Fibroblast of lung (primary cell): ENCODE data around the gene ICA1L. TPM values are rescaled to one million over a fixed set of nuclear protein-coding genes. Genes with fewer than 3 reads are reported as not detected.

Experiments used
- DNase-seq, 2 donors: peaks; one replicate each; pipeline versions ENCODE4 v3.0.0 to v3.0.0-alpha.2; 2010; ENCODE audit warnings: low read depth in 2 of 2
- H2AFZ ChIP-seq: 2 replicates; pipeline ENCODE4 v1.5.1; 2012; ENCODE audit warnings: low read length, control low read depth, inconsistent platforms
- H3K27ac ChIP-seq: 2 replicates; pipeline ENCODE4 v1.5.1; 2011; ENCODE audit warnings: low read length, control low read depth; ENCODE audit not compliant: insufficient read depth
- H3K27me3 ChIP-seq: 2 replicates; pipeline ENCODE4 v1.5.1; 2011; ENCODE audit warnings: mild to moderate bottlenecking, low read length; ENCODE audit not compliant: control insufficient read depth, insufficient read depth
- H3K36me3 ChIP-seq: 2 replicates; pipeline ENCODE4 v1.5.1; 2011; ENCODE audit warnings: low read length; ENCODE audit not compliant: control insufficient read depth, insufficient read depth
- H3K4me1 ChIP-seq: 2 replicates; pipeline ENCODE4 v1.5.1; 2011; ENCODE audit warnings: low read length; ENCODE audit not compliant: control insufficient read depth, insufficient read depth; ENCODE audit errors: extremely low read depth
- H3K4me2 ChIP-seq: 2 replicates; pipeline ENCODE4 v1.5.1; 2011; ENCODE audit warnings: low read length, control low read depth; ENCODE audit not compliant: insufficient read depth; ENCODE audit errors: extremely low read depth
- H3K4me3 ChIP-seq, 4 experiments: fragments of 200-600 bp in 1 of 4; sonication (generic) in 1 of 4; replicated peaks in 1 of 4; 2 replicates each; pipeline ENCODE4 v1.5.1; 2011 to 2016; ENCODE audit warnings: low read length in 4 of 4, low read depth in 3 of 4, mild to moderate bottlenecking in 3 of 4, control low read depth in 2 of 4, inconsistent platforms in 1 of 4, mixed read lengths in 1 of 4; ENCODE audit not compliant: insufficient read depth in 1 of 4; ENCODE audit errors: control extremely low read depth in 1 of 4
- H3K79me2 ChIP-seq: 2 replicates; pipeline ENCODE4 v1.5.1; 2012; ENCODE audit warnings: mild to moderate bottlenecking, low read length, inconsistent platforms; ENCODE audit not compliant: control insufficient read depth, insufficient read depth
- H3K9ac ChIP-seq: 2 replicates; pipeline ENCODE4 v1.5.1; 2011; ENCODE audit warnings: mild to moderate bottlenecking, low read length, control low read depth; ENCODE audit not compliant: insufficient read depth
- H3K9me3 ChIP-seq: 2 replicates; pipeline ENCODE4 v1.5.1; 2012; ENCODE audit warnings: low read depth, low read length; ENCODE audit not compliant: control insufficient read depth, insufficient read depth
- H4K20me1 ChIP-seq: 2 replicates; pipeline ENCODE4 v1.5.1; 2011; ENCODE audit warnings: low read length; ENCODE audit not compliant: control insufficient read depth, insufficient read depth; ENCODE audit errors: extremely low read depth
- CTCF ChIP-seq, 2 donors: IDR thresholded peaks in 1 of 2; conservative IDR thresholded peaks in 1 of 2; 1 replicate in 1 of 2; 2 replicates in 1 of 2; pipeline ENCODE4 v1.5.1; 2011 to 2012; ENCODE audit warnings: low read length in 2 of 2, control low read depth in 1 of 2, inconsistent platforms in 1 of 2, low read depth in 1 of 2, mild to moderate bottlenecking in 1 of 2
- EZH2 ChIP-seq: IDR thresholded peaks from 2 replicates; pipeline ENCODE4 v1.5.1; 2012; ENCODE audit warnings: low read length, control low read depth, mild to moderate bottlenecking; ENCODE audit errors: missing control alignments
- polyA plus RNA-seq, 2 donors: library from polyadenylated mRNA; depleted of rRNA in 1 of 2; stranded (reverse) in 1 of 2; unstranded in 1 of 2; fragments of >200 nt; gene quantifications; 2 replicates each; pipeline ENCODE4 v1.2.1, GENCODE V29; 2011 to 2012; ENCODE audit warnings: missing spikeins in 1 of 2
- total RNA-seq: library from RNA; depleted of rRNA; stranded (reverse); fragments of >200 nt; gene quantifications from 2 replicates; pipeline ENCODE4 v1.2.1, GENCODE V29; 2014

ICA1L gene
- total and polyA plus RNA-seq, 2 donors (not counting 1 experiment from before 2014, with no cell fraction given): 3.1 to 4.6 TPM

- H3K9ac ChIP-seq: no peak overlapping the region
- H3K9me3 ChIP-seq: no peaks in the 10 kb centered on the region
- TF ChIP-seq EZH2 (no peak), CTCF (conservative IDR thresholded peaks at IDR 0.05 in 1 of 2, IDR thresholded peaks at IDR 0.05 in 1 of 2; ENCODE audit: low read depth in 1 of 2, low read length in 2 of 2) (no peak)
- no peak overlapping the region for H3K27ac ChIP-seq
- no peaks in the 10 kb centered on the region for H4K20me1 ChIP-seq
- no peaks in the 10 kb centered on the region for H3K79me2 ChIP-seq
- no peak overlapping the region for H2AFZ ChIP-seq
- no peak overlapping the region for H3K4me3 ChIP-seq
- no peak overlapping the region for H3K4me2 ChIP-seq
- H3K4me1 ChIP-seq: no peaks in the 10 kb centered on the region
- no peaks in the 10 kb centered on the region for H3K27me3 ChIP-seq
- no peaks in the 10 kb centered on the region for H3K36me3 ChIP-seq
- DNase-seq: peak in 1 of 2 donors; percentile 22
Observed at GRCh38 chr2:202762556-202762955, 109.0 kb downstream of the ICA1L start.

GRCh38 chr2:202760848-202761247, 110.7 kb downstream of the ICA1L start:
- TF ChIP-seq CTCF (conservative IDR thresholded peaks at IDR 0.05 in 1 of 2, IDR thresholded peaks at IDR 0.05 in 1 of 2; ENCODE audit: low read depth in 1 of 2, low read length in 2 of 2): no peak
- no peaks in the 10 kb centered on the region for H3K79me2 ChIP-seq

GRCh38 chr2:202758604-202759003, 113.0 kb downstream of the ICA1L start:
- Histone ChIP-seq H3K9me3 (no peaks in the 10 kb centered on the region), H3K4me3 (no peak overlapping the region), H3K36me3 (no peaks in the 10 kb centered on the region), H2AFZ (no peak overlapping the region), H3K4me2 (no peak overlapping the region), H3K79me2 (no peaks in the 10 kb centered on the region), H3K27ac (no peak overlapping the region), H3K27me3 (no peaks in the 10 kb centered on the region), H3K9ac (no peak overlapping the region), H3K4me1 (no peaks in the 10 kb centered on the region), H4K20me1 (no peaks in the 10 kb centered on the region)
- no peak for TF ChIP-seq EZH2
- no peak for TF ChIP-seq CTCF (conservative IDR thresholded peaks at IDR 0.05 in 1 of 2, IDR thresholded peaks at IDR 0.05 in 1 of 2; ENCODE audit: low read depth in 1 of 2, low read length in 2 of 2)
- DNase-seq: peak in 1 of 2 donors; percentile 7

More at GRCh38 chr2:202760848-202761247, 110.7 kb downstream of the ICA1L start:
- H3K9ac ChIP-seq: no peak overlapping the region
- no peak for DNase-seq
- no peaks in the 10 kb centered on the region for H3K36me3 ChIP-seq
- no peaks in the 10 kb centered on the region for H3K9me3 ChIP-seq
- no peaks in the 10 kb centered on the region for H3K27me3 ChIP-seq
- H4K20me1 ChIP-seq: no peaks in the 10 kb centered on the region
- no peak overlapping the region for H3K4me3 ChIP-seq
- no peak overlapping the region for H3K27ac ChIP-seq
- H2AFZ ChIP-seq: no peak overlapping the region
- no peak overlapping the region for H3K4me2 ChIP-seq
- H3K4me1 ChIP-seq: no peaks in the 10 kb centered on the region
